Measurements from ENCODE around the gene VWDE. TPM values are rescaled to one million over a fixed set of nuclear protein-coding genes. Genes with fewer than 3 reads are reported as not detected.

The VWDE gene
- total RNA-seq, 1 experiment from 2014 or later: 13.7 TPM

DNA sequence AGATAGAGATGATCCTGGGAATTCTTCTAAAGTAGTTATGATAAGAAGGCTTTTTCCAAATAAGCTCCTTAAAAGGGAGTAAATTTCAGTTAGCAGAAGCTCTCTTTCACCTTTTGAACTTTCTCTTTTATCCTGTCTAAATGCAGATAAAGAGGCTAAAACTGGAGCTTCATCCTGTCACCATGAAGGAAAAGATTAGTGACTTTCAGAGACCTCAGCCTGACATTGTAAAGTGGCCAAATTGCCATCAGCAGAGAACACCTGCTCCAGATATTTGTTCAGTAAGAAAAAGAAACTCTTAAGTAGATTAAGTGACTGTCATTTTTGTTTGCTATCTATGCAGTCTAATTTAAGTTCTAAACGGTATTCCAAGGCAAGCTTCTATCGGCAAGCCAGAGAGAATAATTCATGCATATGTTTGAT, 18.3 kb downstream of the VWDE start:
- intact Hi-C loops (cut with micrococcal nuclease): no loop called here

More for the DNA sequence above, 18.3 kb downstream of the VWDE start:
- Histone ChIP-seq H3K9ac (ENCODE audit: low read length) (no peak overlapping the region), H3K27ac (ENCODE audit: low read depth, low read length) (no peak overlapping the region), H3K9me3 (ENCODE audit: control insufficient read depth in 1 of 2, insufficient read depth in 1 of 2, low read depth in 1 of 2, low read length in 2 of 2) (no peaks in the 10 kb centered on the region), H3K79me2 (ENCODE audit: insufficient read depth, low read length) (no peaks in the 10 kb centered on the region), H3K4me1 (ENCODE audit: control insufficient read depth in 1 of 2, insufficient read depth in 2 of 2, low read length in 2 of 2) (no peaks in the 10 kb centered on the region), H2AFZ (ENCODE audit: low read depth, low read length, poor library complexity, severe bottlenecking) (no peak overlapping the region), H4K20me1 (ENCODE audit: insufficient read depth) (no peaks in the 10 kb centered on the region), H3K36me3 (ENCODE audit: control insufficient read depth in 1 of 2, insufficient read depth in 2 of 2, low read length in 2 of 2) (peaks cover 3% of the 10 kb centered on the region in 2 experiments; a peak in 1 of 4 replicates), H3K9me2 (ENCODE audit: insufficient read depth) (no peaks in the 10 kb centered on the region), H3K4me3 (replicated peaks in 1 of 2; ENCODE audit: low read depth in 1 of 2, low read length in 2 of 2) (no peak overlapping the region), H3K4me2 (ENCODE audit: low read length) (no peak overlapping the region), H3K27me3 (ENCODE audit: insufficient read depth, low read length) (no peaks in the 10 kb centered on the region)
- POLR2A ChIA-PET: no interaction called here
- TF ChIP-seq TCF7L2 (IDR thresholded peaks at IDR 0.05; ENCODE audit: borderline replicate concordance, extremely low read depth, insufficient read depth, insufficient read length) (no peak), ZBTB33 (IDR thresholded peaks at IDR 0.05; ENCODE audit: extremely low read depth, insufficient replicate concordance, low read length) (no peak), ATF3 (IDR thresholded peaks at IDR 0.05) (no peak), ZNF274 (IDR thresholded peaks at IDR 0.05; ENCODE audit: low read depth, low read length) (no peak), EZH2 (IDR thresholded peaks at IDR 0.05) (no peak), POLR2A (IDR thresholded peaks at IDR 0.05; ENCODE audit: borderline replicate concordance, extremely low read depth, insufficient read depth, insufficient read length) (no peak), EZH2phosphoT487 (IDR thresholded peaks at IDR 0.05; ENCODE audit: borderline replicate concordance) (no peak), POLR2AphosphoS5 (IDR thresholded peaks at IDR 0.05; ENCODE audit: low read depth, low read length) (no peak), CBX3 (IDR thresholded peaks at IDR 0.05; ENCODE audit: low read depth) (no peak), SP1 (IDR thresholded peaks at IDR 0.05; ENCODE audit: low read depth) (no peak), FOSL1 (IDR thresholded peaks at IDR 0.05; ENCODE audit: low read depth) (no peak), ZFX (IDR thresholded peaks at IDR 0.05) (no peak), RAD21 (IDR thresholded peaks at IDR 0.05; ENCODE audit: low read depth) (no peak), JUND (IDR thresholded peaks at IDR 0.05) (no peak), SRF (IDR thresholded peaks at IDR 0.05; ENCODE audit: low read depth) (no peak), YY1 (IDR thresholded peaks at IDR 0.05; ENCODE audit: extremely low read depth, insufficient replicate concordance, low read depth, low read length) (no peak)
- TF ChIP-seq, protein P1, sequence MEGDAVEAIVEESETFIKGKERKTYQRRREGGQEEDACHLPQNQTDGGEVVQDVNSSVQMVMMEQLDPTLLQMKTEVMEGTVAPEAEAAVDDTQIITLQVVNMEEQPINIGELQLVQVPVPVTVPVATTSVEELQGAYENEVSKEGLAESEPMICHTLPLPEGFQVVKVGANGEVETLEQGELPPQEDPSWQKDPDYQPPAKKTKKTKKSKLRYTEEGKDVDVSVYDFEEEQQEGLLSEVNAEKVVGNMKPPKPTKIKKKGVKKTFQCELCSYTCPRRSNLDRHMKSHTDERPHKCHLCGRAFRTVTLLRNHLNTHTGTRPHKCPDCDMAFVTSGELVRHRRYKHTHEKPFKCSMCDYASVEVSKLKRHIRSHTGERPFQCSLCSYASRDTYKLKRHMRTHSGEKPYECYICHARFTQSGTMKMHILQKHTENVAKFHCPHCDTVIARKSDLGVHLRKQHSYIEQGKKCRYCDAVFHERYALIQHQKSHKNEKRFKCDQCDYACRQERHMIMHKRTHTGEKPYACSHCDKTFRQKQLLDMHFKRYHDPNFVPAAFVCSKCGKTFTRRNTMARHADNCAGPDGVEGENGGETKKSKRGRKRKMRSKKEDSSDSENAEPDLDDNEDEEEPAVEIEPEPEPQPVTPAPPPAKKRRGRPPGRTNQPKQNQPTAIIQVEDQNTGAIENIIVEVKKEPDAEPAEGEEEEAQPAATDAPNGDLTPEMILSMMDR (IDR thresholded peaks at IDR 0.05 in 2 of 3, conservative IDR thresholded peaks at IDR 0.05 in 1 of 3; ENCODE audit: borderline replicate concordance in 1 of 3, insufficient read depth in 1 of 3, low read depth in 2 of 3, low read length in 2 of 3): no peak
- no peak for DNase-seq (ENCODE audit: low read depth, low spot score)
- BruUV-seq (replicated peaks): no TSS peak
- RAD21 ChIA-PET (ENCODE audit: low non-redundant PET in 1 of 2, low total read pairs in 2 of 2, uncharacterized antibody in 2 of 2, unreplicated experiment in 2 of 2): no interaction called here
- CTCF ChIA-PET: no interaction called here
- no peak for ATAC-seq
